ENCODE results near the gene PLXND1. TPM values are rescaled to one million over a fixed set of nuclear protein-coding genes. Genes with fewer than 3 reads are reported as not detected.
A peak's percentile ranks its signal among the peaks of the same experiment; 100 is the strongest.

The PLXND1 gene
- total and polyA plus RNA-seq, 7 experiments from 2014 or later = 0.38 to 82.5 (median 7.1) TPM; not detected in 1

GRCh38 chr3:129607391-129608068 is 1.1 kb upstream of the PLXND1 start:
- peaks cover 0 to 6% of the 10 kb centered on the region in 2 donors for H3K27me3 ChIP-seq (ENCODE audit: control insufficient read depth in 2 of 2, insufficient read depth in 2 of 2, low read length in 2 of 2)
- POLR2A ChIA-PET = interaction anchor here (0.6 kb wide), 2 partner anchors 21 to 286 kb away, joined by 3 to 7 read pairs; no protein-coding TSS in a partner anchor
- peak overlapping the region; percentile 35 for H3K4me3 ChIP-seq (ENCODE audit: low read length)
- Mint-ChIP-seq H3K27ac (peak overlapping the region in 5 of 9 donors; percentile 11 to 73 (median 25)), H3K4me1 (peaks cover 11 to 25% (median 14%) of the 10 kb centered on the region in 7 donors), H3K36me3 (peaks cover 0 to 4% (median 0%) of the 10 kb centered on the region in 5 donors), H3K27me3 (peaks cover 8 to 59% (median 11%) of the 10 kb centered on the region in 5 donors), H3K9me3 (peaks cover 0 to 1% (median 0%) of the 10 kb centered on the region in 11 donors), H3K4me3 (peak overlapping the region; percentile 81 to 97 (median 84))
- DNase-seq = no peak
- no peaks in the 10 kb centered on the region for H3K9me3 ChIP-seq (ENCODE audit: control insufficient read depth in 2 of 3, low read length in 3 of 3)
- H3K27ac ChIP-seq (ENCODE audit: low read depth, low read length) = no peak overlapping the region
- no peaks in the 10 kb centered on the region for H3K36me3 ChIP-seq (ENCODE audit: control insufficient read depth in 2 of 3, insufficient read depth in 3 of 3, low read length in 3 of 3)
- H3K4me1 ChIP-seq (ENCODE audit: control insufficient read depth in 2 of 2, insufficient read depth in 2 of 2, low read length in 2 of 2) = peaks cover 0 to 6% of the 10 kb centered on the region in 2 donors
- intact Hi-C loops (cut with micrococcal nuclease) = loop anchor here (1.0 to 10.0 kb wide), 4 partner anchors 19 to 505 kb away; no protein-coding TSS in a partner anchor
- CTCF ChIA-PET = no interaction called here
- ATAC-seq = no peak

GRCh38 chr3:129605922-129606635 is 397 bp downstream of the PLXND1 start:
- intact Hi-C loops (cut with micrococcal nuclease) = loop anchor here (1.0 to 10.0 kb wide), 5 partner anchors 21 to 506 kb away; partner anchors contain the start of genes IFT122 (in 1 of the 2) and TMCC1 (in 1 of the 2)
- Histone ChIP-seq H3K4me3 (ENCODE audit: low read length) (peak overlapping the region; percentile 53), H3K9me3 (ENCODE audit: control insufficient read depth in 2 of 3, low read length in 3 of 3) (no peaks in the 10 kb centered on the region), H3K4me1 (ENCODE audit: control insufficient read depth in 2 of 2, insufficient read depth in 2 of 2, low read length in 2 of 2) (peaks cover 0 to 6% of the 10 kb centered on the region in 2 donors), H3K27me3 (ENCODE audit: control insufficient read depth in 2 of 2, insufficient read depth in 2 of 2, low read length in 2 of 2) (peaks cover 0 to 6% of the 10 kb centered on the region in 2 donors), H3K36me3 (ENCODE audit: control insufficient read depth in 2 of 3, insufficient read depth in 3 of 3, low read length in 3 of 3) (no peaks in the 10 kb centered on the region), H3K27ac (ENCODE audit: low read depth, low read length) (no peak overlapping the region)
- peaks cover 11 to 25% (median 14%) of the 10 kb centered on the region in 7 donors for H3K4me1 Mint-ChIP-seq
- CTCF ChIA-PET = no interaction called here
- peaks cover 0 to 4% (median 0%) of the 10 kb centered on the region in 5 donors for H3K36me3 Mint-ChIP-seq
- peak overlapping the region; percentile 88 to 98 (median 92) for H3K4me3 Mint-ChIP-seq
- DNase-seq = peak in 5 of 9 donors; percentile 16 to 29 (median 26)
- peak overlapping the region; percentile 35 to 92 (median 84) for H3K27ac Mint-ChIP-seq
- peaks cover 8 to 65% (median 11%) of the 10 kb centered on the region in 5 donors for H3K27me3 Mint-ChIP-seq
- ATAC-seq = peak; percentile 16
- H3K9me3 Mint-ChIP-seq = peaks cover 0 to 1% (median 0%) of the 10 kb centered on the region in 11 donors
- POLR2A ChIA-PET = interaction anchor here (0.7 to 1.4 kb wide), 5 partner anchors 10 to 29 kb away, joined by 3 to 5 read pairs (median 4); no protein-coding TSS in a partner anchor

- intact Hi-C loops (cut with micrococcal nuclease) = loop anchor here (1.0 to 10.0 kb wide), 3 partner anchors 111 to 507 kb away; partner anchors contain the start of gene IFT122 (in 1 of the 2)
- H3K27ac Mint-ChIP-seq = peak overlapping the region; percentile 35 to 92 (median 84)
- ATAC-seq (peak; percentile 62), DNase-seq (peak in 8 of 9 donors; percentile 28 to 60 (median 50))
- POLR2A ChIA-PET = interaction anchor here (0.7 to 1.4 kb wide), 5 partner anchors 11 to 28 kb away, joined by 3 to 5 read pairs (median 4); no protein-coding TSS in a partner anchor
- peaks cover 8 to 68% (median 11%) of the 10 kb centered on the region in 5 donors for H3K27me3 Mint-ChIP-seq
- peak overlapping the region; percentile 53 for H3K4me3 ChIP-seq (ENCODE audit: low read length)
- peaks cover 11 to 25% (median 14%) of the 10 kb centered on the region in 7 donors for H3K4me1 Mint-ChIP-seq
- CTCF ChIA-PET = no interaction called here
- H3K4me3 Mint-ChIP-seq = peak overlapping the region; percentile 88 to 98 (median 92)
- H3K36me3 Mint-ChIP-seq = peaks cover 0 to 4% (median 0%) of the 10 kb centered on the region in 5 donors
- H3K9me3 ChIP-seq (ENCODE audit: control insufficient read depth in 2 of 3, low read length in 3 of 3) = no peaks in the 10 kb centered on the region
- no peak overlapping the region for H3K27ac ChIP-seq (ENCODE audit: low read depth, low read length)
- H3K4me1 ChIP-seq (ENCODE audit: control insufficient read depth in 2 of 2, insufficient read depth in 2 of 2, low read length in 2 of 2) = peaks cover 0 to 6% of the 10 kb centered on the region in 2 donors
- peaks cover 0 to 1% (median 0%) of the 10 kb centered on the region in 11 donors for H3K9me3 Mint-ChIP-seq
- peaks cover 0 to 6% of the 10 kb centered on the region in 2 donors for H3K27me3 ChIP-seq (ENCODE audit: control insufficient read depth in 2 of 2, insufficient read depth in 2 of 2, low read length in 2 of 2)
- H3K36me3 ChIP-seq (ENCODE audit: control insufficient read depth in 2 of 3, insufficient read depth in 3 of 3, low read length in 3 of 3) = no peaks in the 10 kb centered on the region
These were observed 1.1 kb downstream of the PLXND1 start for GRCh38 chr3:129605203-129605921.

- ChIA-PET CTCF (no interaction called here), POLR2A (interaction anchor here (0.9 to 1.4 kb wide), 3 partner anchors 17 to 27 kb away, joined by 3 to 4 read pairs (median 4); no protein-coding TSS in a partner anchor)
- no peaks in the 10 kb centered on the region for H3K9me3 ChIP-seq (ENCODE audit: control insufficient read depth in 2 of 3, low read length in 3 of 3)
- Mint-ChIP-seq H3K27ac (no peak overlapping the region), H3K9me3 (peaks cover 0 to 1% (median 0%) of the 10 kb centered on the region in 11 donors), H3K4me3 (peak overlapping the region; percentile 17 to 98 (median 62)), H3K36me3 (peaks cover 0 to 4% (median 0%) of the 10 kb centered on the region in 5 donors), H3K27me3 (peaks cover 8 to 68% (median 11%) of the 10 kb centered on the region in 5 donors), H3K4me1 (peaks cover 11 to 25% (median 14%) of the 10 kb centered on the region in 7 donors)
- H3K27me3 ChIP-seq (ENCODE audit: control insufficient read depth in 2 of 2, insufficient read depth in 2 of 2, low read length in 2 of 2) = peaks cover 0 to 6% of the 10 kb centered on the region in 2 donors
- ATAC-seq = no peak
- H3K4me3 ChIP-seq (ENCODE audit: low read length) = peak overlapping the region; percentile 30
- H3K36me3 ChIP-seq (ENCODE audit: control insufficient read depth in 2 of 3, insufficient read depth in 3 of 3, low read length in 3 of 3) = no peaks in the 10 kb centered on the region
- H3K4me1 ChIP-seq (ENCODE audit: control insufficient read depth in 2 of 2, insufficient read depth in 2 of 2, low read length in 2 of 2) = peaks cover 0 to 6% of the 10 kb centered on the region in 2 donors
- no peak for DNase-seq
- H3K27ac ChIP-seq (ENCODE audit: low read depth, low read length) = no peak overlapping the region
- intact Hi-C loops (cut with micrococcal nuclease) = loop anchor here (1.0 to 10.0 kb wide), 3 partner anchors 110 to 508 kb away; partner anchors contain the start of gene IFT122 (in 1 of the 2)
These were observed 1.7 kb downstream of the PLXND1 start for GRCh38 chr3:129604767-129605166.

GRCh38 chr3:129603991-129604749 is 2.3 kb downstream of the PLXND1 start:
- Histone ChIP-seq H3K27ac (ENCODE audit: low read depth, low read length) (no peak overlapping the region), H3K27me3 (ENCODE audit: control insufficient read depth in 2 of 2, insufficient read depth in 2 of 2, low read length in 2 of 2) (peaks cover 0 to 6% of the 10 kb centered on the region in 2 donors), H3K4me3 (ENCODE audit: low read length) (peak overlapping the region; percentile 30), H3K9me3 (ENCODE audit: control insufficient read depth in 2 of 3, low read length in 3 of 3) (no peaks in the 10 kb centered on the region), H3K4me1 (ENCODE audit: control insufficient read depth in 2 of 2, insufficient read depth in 2 of 2, low read length in 2 of 2) (peaks cover 0 to 6% of the 10 kb centered on the region in 2 donors), H3K36me3 (ENCODE audit: control insufficient read depth in 2 of 3, insufficient read depth in 3 of 3, low read length in 3 of 3) (no peaks in the 10 kb centered on the region)
- Mint-ChIP-seq H3K9me3 (peaks cover 0 to 1% (median 0%) of the 10 kb centered on the region in 11 donors), H3K36me3 (peaks cover 0 to 4% (median 0%) of the 10 kb centered on the region in 5 donors), H3K4me1 (peaks cover 11 to 28% (median 14%) of the 10 kb centered on the region in 7 donors), H3K4me3 (peak overlapping the region in 8 of 10 donors; percentile 6 to 89 (median 55)), H3K27me3 (peaks cover 8 to 68% (median 11%) of the 10 kb centered on the region in 5 donors), H3K27ac (peak overlapping the region in 1 of 9 donors; percentile 19)
- DNase-seq (no peak), ATAC-seq (no peak)
- POLR2A ChIA-PET = no interaction called here
- CTCF ChIA-PET = no interaction called here
- intact Hi-C loops (cut with micrococcal nuclease) = loop anchor here in 1 of 2 donors (10.0 kb wide), 1 partner anchor 109 kb away; no protein-coding TSS in a partner anchor
